ENCODE measurements around the gene FAM110D.

The FAM110D gene

GRCh38 chr1:26124418-26125331, 34.2 kb upstream of the FAM110D start:
- no peak for ATAC-seq (ENCODE audit: insufficient read depth, low read depth)

GRCh38 chr1:26125382-26125781, 33.5 kb upstream of the FAM110D start:
- no peaks in the 10 kb centered on the region for H3K9me3 ChIP-seq (ENCODE audit: insufficient read depth, low read length, severe bottlenecking)

More at GRCh38 chr1:26124418-26125331, 34.2 kb upstream of the FAM110D start:
- DNase-seq, result no peak
- Histone ChIP-seq H3K4me3 (ENCODE audit: low read depth in 1 of 2, low read length in 2 of 2) (no peak overlapping the region), H3K4me2 (ENCODE audit: insufficient read depth, low read length) (peak overlapping the region; percentile 56; the same call in 1 of the 2 replicates), H3K9ac (ENCODE audit: low read depth, low read length) (peak overlapping the region; percentile 57), H2AFZ (ENCODE audit: low read depth, low read length) (no peak overlapping the region), H3K36me3 (ENCODE audit: insufficient read depth, low read length) (peaks cover 33% of the 10 kb centered on the region), H3K27me3 (ENCODE audit: insufficient read depth, low read length, poor library complexity) (no peaks in the 10 kb centered on the region), H4K20me1 (ENCODE audit: insufficient read depth, low read length) (no peaks in the 10 kb centered on the region), H3K9me3 (ENCODE audit: insufficient read depth, low read length, severe bottlenecking) (no peaks in the 10 kb centered on the region), H3K27ac (ENCODE audit: low read length) (peak overlapping the region; percentile 95), H3K79me2 (ENCODE audit: insufficient read depth, low read length) (peaks cover 42% of the 10 kb centered on the region), H3K4me1 (ENCODE audit: insufficient read depth, low read length) (peaks cover 50% of the 10 kb centered on the region)
- TF ChIP-seq CTCF (IDR thresholded peaks at IDR 0.05; ENCODE audit: borderline replicate concordance, extremely low read depth, low read length, poor library complexity, severe bottlenecking) (no peak), EZH2 (IDR thresholded peaks at IDR 0.05; ENCODE audit: borderline replicate concordance, low read depth, low read length, severe bottlenecking) (no peak)

GRCh38 chr1:26125946-26126320, 32.9 kb upstream of the FAM110D start:
- H3K36me3 ChIP-seq (ENCODE audit: insufficient read depth, low read length), result peaks cover 26% of the 10 kb centered on the region
- peak overlapping the region in 1 of 2 experiments; percentile 34; a peak in 2 of 4 replicates for H3K4me3 ChIP-seq (ENCODE audit: low read depth in 1 of 2, low read length in 2 of 2)
- no peaks in the 10 kb centered on the region for H3K27me3 ChIP-seq (ENCODE audit: insufficient read depth, low read length, poor library complexity)
- peak overlapping the region; percentile 28; the same call in 1 of the 2 replicates for H2AFZ ChIP-seq (ENCODE audit: low read depth, low read length)
- H3K4me1 ChIP-seq (ENCODE audit: insufficient read depth, low read length), result peaks cover 50% of the 10 kb centered on the region
- peak overlapping the region; percentile 95 for H3K27ac ChIP-seq (ENCODE audit: low read length)
- peaks cover 31% of the 10 kb centered on the region for H3K79me2 ChIP-seq (ENCODE audit: insufficient read depth, low read length)
- H3K4me2 ChIP-seq (ENCODE audit: insufficient read depth, low read length), result peak overlapping the region; percentile 56
- no peaks in the 10 kb centered on the region for H3K9me3 ChIP-seq (ENCODE audit: insufficient read depth, low read length, severe bottlenecking)
- H3K9ac ChIP-seq (ENCODE audit: low read depth, low read length), result peak overlapping the region; percentile 57
- DNase-seq (no peak), ATAC-seq (ENCODE audit: insufficient read depth, low read depth) (no peak)
- H4K20me1 ChIP-seq (ENCODE audit: insufficient read depth, low read length), result no peaks in the 10 kb centered on the region
- no peak for TF ChIP-seq EZH2 (IDR thresholded peaks at IDR 0.05; ENCODE audit: borderline replicate concordance, low read depth, low read length, severe bottlenecking)
- no peak for TF ChIP-seq CTCF (IDR thresholded peaks at IDR 0.05; ENCODE audit: borderline replicate concordance, extremely low read depth, low read length, poor library complexity, severe bottlenecking)

More at GRCh38 chr1:26125382-26125781, 33.5 kb upstream of the FAM110D start:
- Histone ChIP-seq H3K27me3 (ENCODE audit: insufficient read depth, low read length, poor library complexity) (no peaks in the 10 kb centered on the region), H3K4me1 (ENCODE audit: insufficient read depth, low read length) (peaks cover 50% of the 10 kb centered on the region), H3K36me3 (ENCODE audit: insufficient read depth, low read length) (peaks cover 27% of the 10 kb centered on the region), H3K27ac (ENCODE audit: low read length) (peak overlapping the region; percentile 95), H3K4me3 (ENCODE audit: low read depth in 1 of 2, low read length in 2 of 2) (peak overlapping the region in 1 of 2 experiments; percentile 34; a peak in 1 of 4 replicates), H2AFZ (ENCODE audit: low read depth, low read length) (no peak overlapping the region), H4K20me1 (ENCODE audit: insufficient read depth, low read length) (no peaks in the 10 kb centered on the region), H3K79me2 (ENCODE audit: insufficient read depth, low read length) (peaks cover 35% of the 10 kb centered on the region), H3K4me2 (ENCODE audit: insufficient read depth, low read length) (peak overlapping the region; percentile 56), H3K9ac (ENCODE audit: low read depth, low read length) (peak overlapping the region; percentile 57)
- TF ChIP-seq EZH2 (IDR thresholded peaks at IDR 0.05; ENCODE audit: borderline replicate concordance, low read depth, low read length, severe bottlenecking) (no peak), CTCF (IDR thresholded peaks at IDR 0.05; ENCODE audit: borderline replicate concordance, extremely low read depth, low read length, poor library complexity, severe bottlenecking) (no peak)
- ATAC-seq (ENCODE audit: insufficient read depth, low read depth) (no peak), DNase-seq (no peak)

All from DND-41 (cell line).